HCT116 (cell line): ENCODE measurements around the gene EFCAB8. TPM values are rescaled to one million over a fixed set of nuclear protein-coding genes. Genes with fewer than 3 reads are reported as not detected.

Experiments
- ATAC-seq: fragments of 200-7000 bp; cut with Tn5 transposase; 2 replicates; pipeline ENCODE4 v1.9.1; 2020; ENCODE audit warnings: mild to moderate bottlenecking, moderate library complexity
- BruUV-seq: library from RNA; stranded (reverse); fragments of 400-500 nt; replicated peaks from 2 replicates; lab custom pipeline; 2021; lab: Mats Ljungman, UMichigan
- CTCF ChIA-PET: fragments of 300-600 bp; sonication (Branson Sonifier 250); formaldehyde crosslinking; loops from one replicate; lab custom pipeline; 2021; ENCODE audit warnings: antibody characterized with exemption; lab: Charles Lee
- POLR2A ChIA-PET: fragments of 300-600, 350-600 bp; sonication (Branson Sonifier 250); formaldehyde crosslinking; loops from one replicate; lab custom pipeline; 2021; ENCODE audit warnings: antibody characterized with exemption; lab: Charles Lee
- RAD21 ChIA-PET, 2 experiments: fragments of 300-600 bp; sonication (Branson Sonifier 250); formaldehyde crosslinking; loops; one replicate each; lab custom pipeline; 2023; ENCODE audit warnings: low total read pairs in 2 of 2; ENCODE audit not compliant: uncharacterized antibody in 2 of 2, unreplicated experiment in 2 of 2, low non-redundant PET in 1 of 2; lab: Charles Lee
- DNase-seq: peaks from one replicate; pipeline ENCODE4 v3.0.0-alpha.2; 2010; ENCODE audit warnings: low read depth, low spot score
- H2AFZ ChIP-seq: fragments of 200-600 bp; shearing (Covaris generic), sonication (generic); 2 replicates; pipeline ENCODE4 v1.6.1; 2017; ENCODE audit warnings: low read depth, mixed run types, mixed read lengths, antibody characterized with exemption, low read length; ENCODE audit not compliant: poor library complexity, severe bottlenecking
- H3K27ac ChIP-seq: 2 replicates; pipeline ENCODE4 v1.5.1; 2012; ENCODE audit warnings: low read depth, low read length
- H3K27me3 ChIP-seq: fragments of 200-600 bp; sonication (generic); 2 replicates; pipeline ENCODE4 v1.6.1; 2016; ENCODE audit warnings: mixed run types, low read length, mixed read lengths; ENCODE audit not compliant: insufficient read depth
- H3K36me3 ChIP-seq, 2 experiments: fragments of 200-500 bp in 1 of 2; fragments of 200-600 bp in 1 of 2; sonication (Bioruptor generic) in 1 of 2; sonication (generic) in 1 of 2; 2 replicates each; pipeline versions ENCODE4 v1.5.1 to v1.6.1; 2014 to 2016; ENCODE audit warnings: low read length in 2 of 2, inconsistent platforms in 1 of 2, mixed read lengths in 1 of 2, mixed run types in 1 of 2; ENCODE audit not compliant: insufficient read depth in 2 of 2, control insufficient read depth in 1 of 2
- H3K4me1 ChIP-seq, 2 experiments: fragments of 200-600 bp in 1 of 2; sonication (generic) in 1 of 2; 2 replicates each; pipeline versions ENCODE4 v1.5.1 to v1.6.1; 2012 to 2017; ENCODE audit warnings: low read length in 2 of 2, inconsistent platforms in 1 of 2, mild to moderate bottlenecking in 1 of 2, mixed read lengths in 1 of 2, mixed run types in 1 of 2, moderate library complexity in 1 of 2; ENCODE audit not compliant: insufficient read depth in 2 of 2, control insufficient read depth in 1 of 2
- H3K4me2 ChIP-seq: fragments of 200-600 bp; sonication (generic); 2 replicates; pipeline ENCODE4 v1.6.1; 2017; ENCODE audit warnings: mixed run types, low read length, mixed read lengths
- H3K4me3 ChIP-seq, 2 experiments: fragments of 200-600 bp in 1 of 2; sonication (generic) in 1 of 2; replicated peaks in 1 of 2; 2 replicates each; pipeline ENCODE4 v1.5.1; 2011 to 2016; ENCODE audit warnings: low read length in 2 of 2, control low read depth in 1 of 2, low read depth in 1 of 2, mild to moderate bottlenecking in 1 of 2, mixed read lengths in 1 of 2, mixed run types in 1 of 2
- H3K79me2 ChIP-seq: fragments of 200-600 bp; sonication (generic); 2 replicates; pipeline ENCODE4 v1.6.1; 2017; ENCODE audit warnings: mild to moderate bottlenecking, mixed run types, low read length, moderate library complexity, mixed read lengths; ENCODE audit not compliant: insufficient read depth
- H3K9ac ChIP-seq: fragments of 200-600 bp; sonication (generic); 2 replicates; pipeline ENCODE4 v1.6.1; 2016; ENCODE audit warnings: low read length, mixed read lengths
- H3K9me2 ChIP-seq: fragments of 200-600 bp; sonication (generic), shearing (Covaris generic); 2 replicates; pipeline ENCODE4 v1.6.1; 2017; ENCODE audit warnings: mixed run types, mild to moderate bottlenecking, moderate library complexity; ENCODE audit not compliant: insufficient read depth
- H3K9me3 ChIP-seq, 2 experiments: fragments of 200-500 bp in 1 of 2; fragments of 200-600 bp in 1 of 2; sonication (Bioruptor generic) in 1 of 2; sonication (generic) in 1 of 2; 2 replicates each; pipeline ENCODE4 v1.6.1; 2014 to 2017; ENCODE audit warnings: low read length in 2 of 2, mixed read lengths in 2 of 2, inconsistent platforms in 1 of 2, low read depth in 1 of 2, mild to moderate bottlenecking in 1 of 2, mixed run types in 1 of 2, moderate library complexity in 1 of 2; ENCODE audit not compliant: control insufficient read depth in 1 of 2, insufficient read depth in 1 of 2
- H4K20me1 ChIP-seq: fragments of 200-600 bp; sonication (generic), shearing (Covaris generic); 2 replicates; pipeline ENCODE4 v1.6.1; 2017; ENCODE audit warnings: mixed run types, mild to moderate bottlenecking, moderate library complexity; ENCODE audit not compliant: insufficient read depth
- CBX3 ChIP-seq: IDR thresholded peaks from 2 replicates; pipeline ENCODE4 v1.6.1; 2012; ENCODE audit warnings: low read depth
- CEBPB ChIP-seq: IDR thresholded peaks from 2 replicates; pipeline ENCODE4 v1.6.1; 2012; ENCODE audit warnings: low read depth
- ELF1 ChIP-seq: IDR thresholded peaks from 2 replicates; pipeline ENCODE4 v1.6.1; 2012; ENCODE audit warnings: low read depth, borderline replicate concordance
- EZH2 ChIP-seq: fragments of 200-600 bp; sonication (generic); IDR thresholded peaks from 2 replicates; pipeline ENCODE4 v1.6.1; 2017; ENCODE audit warnings: antibody characterized with exemption, mixed run types
- EZH2phosphoT487 ChIP-seq: fragments of 200-600 bp; IDR thresholded peaks from 2 replicates; pipeline ENCODE4 v1.6.1; 2018; ENCODE audit warnings: antibody characterized with exemption, borderline replicate concordance
- FOSL1 ChIP-seq: IDR thresholded peaks from 2 replicates; pipeline ENCODE4 v1.6.1; 2012; ENCODE audit warnings: low read depth
- JUND ChIP-seq: IDR thresholded peaks from 2 replicates; pipeline ENCODE4 v1.6.1; 2012
- POLR2A ChIP-seq: IDR thresholded peaks from 2 replicates; pipeline ENCODE4 v1.7.0; 2011; ENCODE audit warnings: borderline replicate concordance; ENCODE audit not compliant: insufficient read depth, insufficient read length; ENCODE audit errors: extremely low read depth
- POLR2AphosphoS5 ChIP-seq: IDR thresholded peaks from 2 replicates; pipeline ENCODE4 v1.6.1; 2011; ENCODE audit warnings: mild to moderate bottlenecking, low read depth, low read length, moderate library complexity
- RAD21 ChIP-seq: IDR thresholded peaks from 2 replicates; pipeline ENCODE4 v1.6.1; 2012; ENCODE audit warnings: low read depth, mild to moderate bottlenecking
- SIN3A ChIP-seq: IDR thresholded peaks from 2 replicates; pipeline ENCODE4 v1.6.1; 2012; ENCODE audit warnings: low read depth
- SP1 ChIP-seq: IDR thresholded peaks from 2 replicates; pipeline ENCODE4 v1.6.1; 2012; ENCODE audit warnings: low read depth
- SRF ChIP-seq: IDR thresholded peaks from 2 replicates; pipeline ENCODE4 v1.6.1; 2012; ENCODE audit warnings: low read depth
- TCF7L2 ChIP-seq: IDR thresholded peaks from 2 replicates; pipeline ENCODE4 v1.7.0; 2011; ENCODE audit warnings: borderline replicate concordance, inconsistent platforms; ENCODE audit not compliant: insufficient read depth, insufficient read length; ENCODE audit errors: extremely low read depth
- YY1 ChIP-seq: IDR thresholded peaks from 2 replicates; pipeline ENCODE4 v1.6.1; 2011; ENCODE audit warnings: low read length, low read depth, moderate library complexity, mild to moderate bottlenecking; ENCODE audit not compliant: insufficient replicate concordance; ENCODE audit errors: extremely low read depth
- ZFX ChIP-seq: fragments of 450-650 bp; IDR thresholded peaks from 2 replicates; pipeline ENCODE4 v1.6.1; 2017
- intact Hi-C: fragments of 100-400 bp; cut with micrococcal nuclease; formaldehyde crosslinking; loops from 2 replicates; pipeline ENCODE4 v1.10.0; 2022
- total RNA-seq: library from RNA; stranded (reverse); gene quantifications from one replicate; pipeline ENCODE4 v1.2.1, GENCODE V29; 2021; ENCODE audit not compliant: unreplicated experiment
- TF ChIP-seq, protein P1 (sequence below): IDR thresholded peaks from 2 replicates; pipeline ENCODE4 v1.6.1; 2012; ENCODE audit warnings: low read depth
- TF ChIP-seq, protein P2 (sequence below): IDR thresholded peaks from 2 replicates; pipeline ENCODE4 v1.6.1; 2012
- TF ChIP-seq, protein P3 (sequence below), 3 experiments: fragments of 200-600 bp in 1 of 3; sonication (generic) in 1 of 3; IDR thresholded peaks in 2 of 3; conservative IDR thresholded peaks in 1 of 3; 2 replicates each; pipeline ENCODE4 v1.5.1; 2012 to 2017; ENCODE audit warnings: low read depth in 2 of 3, low read length in 2 of 3, antibody characterized with exemption in 1 of 3, borderline replicate concordance in 1 of 3, control low read depth in 1 of 3, mild to moderate bottlenecking in 1 of 3, mixed read lengths in 1 of 3, mixed run types in 1 of 3, moderate library complexity in 1 of 3; ENCODE audit not compliant: insufficient read depth in 1 of 3
- TF ChIP-seq, protein P4 (sequence below): IDR thresholded peaks from 2 replicates; pipeline ENCODE4 v1.6.1; 2011; ENCODE audit warnings: mild to moderate bottlenecking, low read length, moderate library complexity; ENCODE audit not compliant: insufficient replicate concordance; ENCODE audit errors: extremely low read depth

Gene EFCAB8
- total RNA-seq, 1 experiment from 2014 or later: 0.42 TPM

DNA sequence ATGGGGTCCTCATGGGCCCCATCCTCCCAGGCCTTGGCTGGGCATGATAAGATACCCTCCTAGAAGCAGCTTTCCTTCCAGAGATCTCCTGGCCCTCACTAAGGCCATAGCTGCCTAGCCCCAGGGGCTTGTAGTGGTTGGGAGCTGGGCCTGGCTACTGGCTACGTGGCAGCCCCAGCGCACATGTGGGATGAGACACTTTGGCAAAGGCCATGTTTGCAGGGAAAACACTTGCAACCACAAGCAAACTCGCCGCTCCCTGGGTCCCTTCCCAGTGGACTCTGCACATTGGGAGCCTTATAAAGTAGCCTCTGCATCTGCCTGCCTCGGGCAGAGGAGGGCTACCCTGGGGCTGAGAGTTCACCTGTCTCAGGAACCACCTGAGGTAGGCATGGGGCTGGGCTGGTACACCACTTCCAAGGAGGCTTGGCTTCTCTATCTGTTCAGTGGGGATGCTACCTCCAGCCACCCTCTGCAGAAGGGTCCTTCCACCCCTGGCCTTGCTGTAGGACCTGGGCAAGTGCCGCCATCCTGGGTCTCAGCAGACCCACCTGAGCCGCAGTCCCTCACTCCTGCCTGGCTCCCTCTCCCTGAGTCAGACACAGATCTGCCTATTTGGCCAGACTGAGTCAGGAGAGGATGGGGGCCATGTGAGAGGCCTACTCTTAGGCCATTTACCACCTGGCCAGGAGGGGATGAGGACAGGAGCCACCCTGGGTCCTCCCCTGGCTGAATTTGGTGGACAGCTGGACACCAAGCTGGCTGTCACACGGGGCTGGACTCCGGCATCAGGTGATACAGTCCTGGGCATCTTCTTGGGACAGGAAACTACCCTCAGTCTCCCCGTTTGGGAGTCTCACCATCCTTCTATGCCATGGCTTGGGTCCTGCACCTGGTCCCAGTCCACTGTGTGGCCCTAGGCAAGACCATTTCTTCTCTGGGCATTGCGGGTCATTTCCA lies 148.9 kb downstream of the EFCAB8 start, which contains the start of gene BPIFB2:
BPIFB2 (plus strand) TSS at position 329 of the 960 bp plus-strand sequence. CDS start 871 bp downstream, outside the sequence.
- Histone ChIP-seq H3K27ac (no peak within 1 kb of the TSS), H3K27me3 (peaks cover 7% of the 10 kb centered on the region; the same call in 1 of the 2 replicates), H3K4me2 (no peak within 1 kb of the TSS), H4K20me1 (no peaks in the 10 kb centered on the region), H3K9ac (no peak within 1 kb of the TSS), H3K4me3 (no peak within 1 kb of the TSS), H3K9me2 (no peaks in the 10 kb centered on the region), H3K4me1 (no peaks in the 10 kb centered on the region), H2AFZ (no peak within 1 kb of the TSS), H3K36me3 (no peaks in the 10 kb centered on the region), H3K9me3 (no peaks in the 10 kb centered on the region), H3K79me2 (no peaks in the 10 kb centered on the region)
- ATAC-seq (no peak), DNase-seq (no peak)
- no TSS peak for BruUV-seq
- TF ChIP-seq FOSL1: no peak
- TF ChIP-seq, protein P1, sequence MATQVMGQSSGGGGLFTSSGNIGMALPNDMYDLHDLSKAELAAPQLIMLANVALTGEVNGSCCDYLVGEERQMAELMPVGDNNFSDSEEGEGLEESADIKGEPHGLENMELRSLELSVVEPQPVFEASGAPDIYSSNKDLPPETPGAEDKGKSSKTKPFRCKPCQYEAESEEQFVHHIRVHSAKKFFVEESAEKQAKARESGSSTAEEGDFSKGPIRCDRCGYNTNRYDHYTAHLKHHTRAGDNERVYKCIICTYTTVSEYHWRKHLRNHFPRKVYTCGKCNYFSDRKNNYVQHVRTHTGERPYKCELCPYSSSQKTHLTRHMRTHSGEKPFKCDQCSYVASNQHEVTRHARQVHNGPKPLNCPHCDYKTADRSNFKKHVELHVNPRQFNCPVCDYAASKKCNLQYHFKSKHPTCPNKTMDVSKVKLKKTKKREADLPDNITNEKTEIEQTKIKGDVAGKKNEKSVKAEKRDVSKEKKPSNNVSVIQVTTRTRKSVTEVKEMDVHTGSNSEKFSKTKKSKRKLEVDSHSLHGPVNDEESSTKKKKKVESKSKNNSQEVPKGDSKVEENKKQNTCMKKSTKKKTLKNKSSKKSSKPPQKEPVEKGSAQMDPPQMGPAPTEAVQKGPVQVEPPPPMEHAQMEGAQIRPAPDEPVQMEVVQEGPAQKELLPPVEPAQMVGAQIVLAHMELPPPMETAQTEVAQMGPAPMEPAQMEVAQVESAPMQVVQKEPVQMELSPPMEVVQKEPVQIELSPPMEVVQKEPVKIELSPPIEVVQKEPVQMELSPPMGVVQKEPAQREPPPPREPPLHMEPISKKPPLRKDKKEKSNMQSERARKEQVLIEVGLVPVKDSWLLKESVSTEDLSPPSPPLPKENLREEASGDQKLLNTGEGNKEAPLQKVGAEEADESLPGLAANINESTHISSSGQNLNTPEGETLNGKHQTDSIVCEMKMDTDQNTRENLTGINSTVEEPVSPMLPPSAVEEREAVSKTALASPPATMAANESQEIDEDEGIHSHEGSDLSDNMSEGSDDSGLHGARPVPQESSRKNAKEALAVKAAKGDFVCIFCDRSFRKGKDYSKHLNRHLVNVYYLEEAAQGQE: no peak
- TF ChIP-seq, protein P2, sequence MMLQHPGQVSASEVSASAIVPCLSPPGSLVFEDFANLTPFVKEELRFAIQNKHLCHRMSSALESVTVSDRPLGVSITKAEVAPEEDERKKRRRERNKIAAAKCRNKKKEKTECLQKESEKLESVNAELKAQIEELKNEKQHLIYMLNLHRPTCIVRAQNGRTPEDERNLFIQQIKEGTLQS: no peak
- TF ChIP-seq SRF: no peak
- TF ChIP-seq EZH2: no peak
- TF ChIP-seq SP1: no peak
- TF ChIP-seq JUND: no peak
- TF ChIP-seq CBX3: no peak
- TF ChIP-seq ELF1: no peak
- no peak for TF ChIP-seq YY1
- TF ChIP-seq TCF7L2: no peak
- no peak for TF ChIP-seq CEBPB
- TF ChIP-seq, protein P3, sequence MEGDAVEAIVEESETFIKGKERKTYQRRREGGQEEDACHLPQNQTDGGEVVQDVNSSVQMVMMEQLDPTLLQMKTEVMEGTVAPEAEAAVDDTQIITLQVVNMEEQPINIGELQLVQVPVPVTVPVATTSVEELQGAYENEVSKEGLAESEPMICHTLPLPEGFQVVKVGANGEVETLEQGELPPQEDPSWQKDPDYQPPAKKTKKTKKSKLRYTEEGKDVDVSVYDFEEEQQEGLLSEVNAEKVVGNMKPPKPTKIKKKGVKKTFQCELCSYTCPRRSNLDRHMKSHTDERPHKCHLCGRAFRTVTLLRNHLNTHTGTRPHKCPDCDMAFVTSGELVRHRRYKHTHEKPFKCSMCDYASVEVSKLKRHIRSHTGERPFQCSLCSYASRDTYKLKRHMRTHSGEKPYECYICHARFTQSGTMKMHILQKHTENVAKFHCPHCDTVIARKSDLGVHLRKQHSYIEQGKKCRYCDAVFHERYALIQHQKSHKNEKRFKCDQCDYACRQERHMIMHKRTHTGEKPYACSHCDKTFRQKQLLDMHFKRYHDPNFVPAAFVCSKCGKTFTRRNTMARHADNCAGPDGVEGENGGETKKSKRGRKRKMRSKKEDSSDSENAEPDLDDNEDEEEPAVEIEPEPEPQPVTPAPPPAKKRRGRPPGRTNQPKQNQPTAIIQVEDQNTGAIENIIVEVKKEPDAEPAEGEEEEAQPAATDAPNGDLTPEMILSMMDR (IDR thresholded peaks at IDR 0.05 in 2 of 3, conservative IDR thresholded peaks at IDR 0.05 in 1 of 3; ENCODE audit: borderline replicate concordance in 1 of 3, insufficient read depth in 1 of 3, low read depth in 2 of 3, low read length in 2 of 3): no peak
- TF ChIP-seq SIN3A: no peak
- TF ChIP-seq, protein P4, sequence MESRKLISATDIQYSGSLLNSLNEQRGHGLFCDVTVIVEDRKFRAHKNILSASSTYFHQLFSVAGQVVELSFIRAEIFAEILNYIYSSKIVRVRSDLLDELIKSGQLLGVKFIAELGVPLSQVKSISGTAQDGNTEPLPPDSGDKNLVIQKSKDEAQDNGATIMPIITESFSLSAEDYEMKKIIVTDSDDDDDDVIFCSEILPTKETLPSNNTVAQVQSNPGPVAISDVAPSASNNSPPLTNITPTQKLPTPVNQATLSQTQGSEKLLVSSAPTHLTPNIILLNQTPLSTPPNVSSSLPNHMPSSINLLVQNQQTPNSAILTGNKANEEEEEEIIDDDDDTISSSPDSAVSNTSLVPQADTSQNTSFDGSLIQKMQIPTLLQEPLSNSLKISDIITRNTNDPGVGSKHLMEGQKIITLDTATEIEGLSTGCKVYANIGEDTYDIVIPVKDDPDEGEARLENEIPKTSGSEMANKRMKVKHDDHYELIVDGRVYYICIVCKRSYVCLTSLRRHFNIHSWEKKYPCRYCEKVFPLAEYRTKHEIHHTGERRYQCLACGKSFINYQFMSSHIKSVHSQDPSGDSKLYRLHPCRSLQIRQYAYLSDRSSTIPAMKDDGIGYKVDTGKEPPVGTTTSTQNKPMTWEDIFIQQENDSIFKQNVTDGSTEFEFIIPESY: no peak
- TF ChIP-seq ZFX: no peak
- TF ChIP-seq EZH2phosphoT487: no peak
- TF ChIP-seq POLR2A: no peak
- no peak for TF ChIP-seq POLR2AphosphoS5
- no peak for TF ChIP-seq RAD21
- CTCF ChIA-PET: no interaction called here
- POLR2A ChIA-PET: no interaction called here
- RAD21 ChIA-PET: no interaction called here
- intact Hi-C loops: no loop called here
